Activated T-helper 1 cell treated with Interleukin-2 at 50 U/mL for 16 hours (primary cell): ENCODE data around the gene SLC22A14.

Source experiments
- DNase-seq: peaks from one replicate; pipeline ENCODE4 v3.0.0-alpha.2; 2020; ENCODE audit warnings: low read depth

The SLC22A14 gene

DNA sequence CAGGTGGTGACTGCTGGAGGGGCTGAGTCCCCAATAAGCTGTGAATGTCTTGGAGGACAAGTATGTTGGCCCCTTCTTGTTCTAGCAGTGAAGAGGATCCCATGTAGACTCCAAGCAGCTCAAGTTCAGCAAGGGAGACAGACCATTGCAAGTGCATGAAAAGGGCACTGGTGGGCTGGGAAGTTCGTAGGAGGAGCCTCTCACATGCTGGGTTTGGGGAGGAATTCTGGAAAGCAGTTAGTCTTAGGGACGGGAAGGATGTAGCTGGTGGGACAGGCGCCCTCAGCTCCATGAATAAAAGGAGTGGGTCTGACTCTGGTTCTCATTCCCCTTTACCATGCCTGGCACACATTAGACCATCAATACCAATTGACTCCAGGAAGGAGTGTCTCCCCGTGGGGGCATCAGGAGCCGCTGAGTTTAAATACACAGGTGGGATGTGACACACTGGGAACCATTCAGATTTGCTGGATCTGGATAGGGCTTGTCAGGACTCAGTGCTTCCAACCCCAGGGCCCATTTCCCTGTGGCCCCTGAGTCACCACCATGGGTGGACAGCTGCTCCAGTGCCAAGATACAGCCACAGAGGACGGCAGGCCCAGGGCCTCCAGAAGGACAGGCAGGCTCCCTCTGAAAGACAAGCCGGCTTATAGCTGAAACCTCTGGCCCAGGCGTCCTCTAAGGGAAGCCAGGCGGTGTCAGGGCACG, 63.9 kb downstream of the SLC22A14 start:
- no peak for DNase-seq

DNA sequence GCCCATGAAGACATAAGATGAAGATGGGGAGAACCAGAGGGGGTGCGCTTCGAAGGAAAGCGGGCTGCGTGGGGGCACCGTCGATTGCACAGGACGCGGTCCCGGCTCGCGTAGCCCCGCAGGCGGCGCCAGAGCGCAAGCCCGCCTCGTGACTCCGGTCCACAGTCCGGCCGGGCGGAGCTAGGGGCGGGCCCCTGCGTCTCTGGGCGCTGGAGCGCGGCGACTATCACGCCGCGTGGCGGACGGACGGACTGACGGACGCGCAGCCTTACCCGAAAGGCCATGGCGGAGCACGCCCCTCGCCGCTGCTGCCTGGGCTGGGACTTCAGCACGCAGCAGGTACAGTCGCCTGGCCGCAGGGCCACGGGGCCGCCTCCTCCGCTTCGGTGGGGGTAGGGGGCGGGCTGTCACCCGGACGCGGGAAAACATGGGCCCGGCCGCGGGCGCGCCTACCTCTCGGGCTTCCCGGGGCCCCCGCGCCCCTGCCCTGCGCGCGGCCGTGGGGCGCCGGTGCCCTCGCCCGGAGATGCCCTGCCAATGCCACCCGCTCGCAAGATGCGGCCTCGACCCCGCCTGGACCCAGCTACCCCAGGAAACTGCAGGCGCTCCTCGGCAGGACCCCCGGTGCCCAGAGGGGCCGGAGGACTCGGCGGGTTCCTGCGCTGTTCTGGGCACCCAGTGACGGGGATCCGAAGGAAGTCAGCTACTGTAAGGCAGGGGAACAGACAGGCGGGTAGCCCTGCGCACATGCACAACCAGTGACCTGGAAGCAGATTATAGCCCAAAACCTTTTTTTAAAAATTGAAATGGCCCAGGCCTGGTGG, 64.7 kb downstream of the SLC22A14 start, which contains the start of gene XYLB:
Gene XYLB, plus strand, starts transcription at position 199 of the 824 bp plus-strand sequence. Its CDS starts 84 bp downstream, at position 283.
- peak; percentile 51 for DNase-seq

GRCh38 chr3:38347421-38348200, 65.5 kb downstream of the SLC22A14 start:
- no peak for DNase-seq

DNA sequence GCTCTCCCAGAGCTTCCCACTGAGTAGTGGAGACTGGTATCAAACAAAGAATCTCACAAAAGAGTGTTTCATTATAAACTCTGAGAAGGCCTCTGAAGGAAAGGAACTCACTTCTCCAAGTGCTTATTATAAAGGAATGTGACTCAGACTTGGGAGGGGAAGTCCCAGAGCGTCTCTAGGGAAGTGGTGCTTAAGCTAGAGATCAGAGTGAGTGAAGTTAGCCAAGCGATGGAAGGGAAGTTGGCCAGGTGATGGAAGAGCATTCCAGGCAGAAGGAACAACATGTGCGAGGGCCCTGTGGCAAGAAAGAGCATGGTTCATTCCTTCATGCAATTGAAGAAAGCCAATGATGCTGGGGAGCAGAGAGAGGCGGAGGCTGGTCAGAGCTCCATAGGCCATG, 66.8 kb downstream of the SLC22A14 start:
- no peak for DNase-seq

DNA sequence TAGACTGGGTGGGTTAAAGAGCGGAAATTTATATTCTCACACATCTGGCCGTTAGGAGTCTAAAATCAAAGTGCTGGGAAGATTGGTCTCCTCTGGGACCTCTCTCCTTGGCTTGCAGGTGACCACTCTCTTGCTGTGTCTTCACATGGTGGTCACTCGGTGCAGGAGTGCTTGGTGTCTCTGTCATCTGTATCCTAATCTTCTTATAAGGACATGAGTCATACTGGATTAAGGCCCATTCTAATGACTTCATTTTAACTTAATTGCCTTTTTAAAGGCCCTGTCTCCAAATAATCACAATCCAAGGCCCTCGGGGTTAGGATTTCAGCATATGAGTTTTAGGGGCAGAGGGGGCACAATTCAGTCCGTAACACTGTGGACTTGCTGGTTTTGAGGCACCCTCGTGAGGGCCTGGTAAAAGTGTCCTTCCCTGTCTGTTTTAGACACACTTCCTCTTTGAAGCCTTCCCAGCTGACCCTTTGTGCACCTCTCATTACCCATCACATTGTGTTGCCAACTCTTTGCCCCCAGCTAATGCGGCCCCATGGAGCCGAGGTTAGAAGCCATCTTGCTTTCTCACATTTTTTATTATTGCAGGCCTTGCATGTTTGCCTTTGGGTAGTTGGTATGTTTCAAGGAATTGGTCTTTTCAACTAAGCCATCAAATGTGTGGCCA, 67.7 kb downstream of the SLC22A14 start:
- DNase-seq: no peak

DNA sequence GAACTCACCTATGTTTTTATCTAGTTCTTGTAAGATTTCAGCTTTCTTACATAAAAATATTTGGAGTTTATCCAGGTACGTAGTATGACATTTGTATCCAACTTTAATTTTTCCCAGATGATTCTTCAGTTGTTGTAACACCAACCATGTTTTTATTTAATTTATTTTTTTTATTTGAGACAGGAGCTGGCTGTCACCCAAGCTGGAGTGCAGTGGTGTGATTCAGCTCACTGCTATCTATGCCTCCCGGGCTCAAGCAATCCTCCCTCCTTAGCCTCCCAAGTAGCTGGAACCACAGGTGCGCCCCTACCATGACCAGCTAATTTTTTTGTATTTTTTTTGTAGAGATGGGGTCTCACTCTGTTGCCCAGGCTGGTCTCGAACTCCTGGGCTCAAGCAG, 71.1 kb downstream of the SLC22A14 start:
- no peak for DNase-seq

DNA sequence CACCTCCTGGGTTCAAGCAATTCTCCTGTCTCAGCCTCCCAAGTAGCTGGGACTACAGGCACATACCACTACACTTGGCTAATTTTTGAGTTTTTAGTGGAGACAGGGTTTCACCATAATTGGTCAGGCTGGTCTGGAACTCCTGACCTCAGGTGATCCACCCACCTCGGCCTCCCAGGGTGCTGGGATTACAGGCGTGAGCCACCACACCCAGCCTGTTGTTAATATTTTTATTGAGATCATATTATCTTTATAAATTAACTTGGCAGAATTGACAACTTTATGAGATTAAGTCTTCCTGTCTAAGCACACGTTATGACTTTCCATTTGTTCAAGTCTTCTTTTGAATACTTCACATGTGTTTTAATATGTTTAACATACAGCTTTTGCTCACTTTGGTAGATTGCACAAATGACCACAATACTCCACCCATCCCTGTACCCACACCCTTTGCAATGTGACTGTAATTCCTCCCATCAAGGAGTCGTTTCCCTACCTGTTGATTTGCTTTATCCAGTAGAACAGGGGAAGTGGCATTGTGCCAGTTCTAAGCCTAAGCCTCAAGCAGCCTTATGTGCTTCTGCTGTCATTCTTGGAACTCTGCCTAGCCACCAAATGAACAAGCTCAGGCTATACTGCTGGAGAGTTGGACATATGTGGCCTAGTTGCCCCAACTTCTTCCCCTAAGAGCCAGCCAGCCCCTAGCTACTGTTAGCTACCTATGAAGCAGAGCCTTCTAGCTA, 72.7 kb downstream of the SLC22A14 start:
- DNase-seq: no peak

DNA sequence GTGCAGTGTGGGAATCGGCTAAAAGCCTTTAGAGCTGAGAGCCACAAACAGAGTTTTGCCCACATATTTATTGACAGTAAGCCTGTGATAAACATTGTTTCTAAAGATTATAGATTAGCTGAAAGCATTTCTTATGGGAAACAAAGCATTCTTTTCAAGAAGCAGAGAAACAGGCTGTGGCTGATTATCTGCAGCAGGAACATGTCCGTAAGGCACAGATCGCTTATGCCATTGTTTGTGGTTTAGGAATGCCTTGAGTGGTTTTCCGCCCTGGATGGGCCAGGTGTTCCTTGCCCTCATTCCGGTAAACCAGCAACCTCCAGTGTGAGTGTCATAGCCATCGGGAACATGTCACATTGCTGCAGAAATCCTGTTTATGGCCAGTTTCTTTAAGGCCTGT, 76.9 kb downstream of the SLC22A14 start:
- no peak for DNase-seq

DNA sequence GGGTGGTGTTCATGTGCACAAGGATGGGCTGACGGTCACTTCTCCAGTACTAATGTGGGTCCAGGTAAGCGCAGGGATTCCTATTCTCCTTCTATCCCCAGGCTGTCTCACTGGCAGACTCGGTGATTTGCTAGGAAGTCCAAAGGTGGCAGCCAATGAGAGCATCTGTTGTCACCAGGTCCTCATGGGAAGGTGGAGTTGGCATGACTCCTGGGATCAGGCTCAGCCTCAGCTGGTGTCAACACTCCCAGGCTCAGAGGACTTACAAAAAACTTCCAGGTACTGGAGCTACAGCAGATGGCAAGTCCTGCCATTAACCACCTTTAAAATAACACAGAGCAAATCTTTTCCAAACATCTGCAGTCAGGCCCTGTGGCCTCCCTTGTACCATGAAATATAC, 78.3 kb downstream of the SLC22A14 start:
- DNase-seq: no peak

GRCh38 chr3:38361496-38361895, 79.4 kb downstream of the SLC22A14 start:
- DNase-seq: no peak

DNA sequence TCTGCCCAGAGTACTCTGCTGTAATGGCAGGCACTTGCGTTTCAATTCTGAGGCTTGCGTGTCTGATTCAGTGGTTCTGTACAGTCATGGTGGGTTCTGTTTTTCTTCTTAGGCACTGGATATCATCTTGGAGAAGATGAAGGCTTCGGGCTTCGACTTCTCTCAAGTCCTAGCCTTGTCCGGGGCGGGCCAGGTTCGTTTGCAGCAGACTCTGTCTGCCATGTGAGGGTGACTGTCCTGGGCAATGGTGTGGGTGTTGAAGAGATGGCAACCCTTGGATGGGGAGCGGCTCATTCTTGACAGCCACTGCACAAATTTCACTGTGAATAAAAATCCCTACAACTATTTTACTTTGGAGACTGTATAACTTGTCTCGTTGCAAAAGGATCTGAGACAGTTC, 80.7 kb downstream of the SLC22A14 start:
- no peak for DNase-seq

GRCh38 chr3:38364721-38365400, 82.8 kb downstream of the SLC22A14 start:
- no peak for DNase-seq

- no peak for DNase-seq
Measured at GRCh38 chr3:38365469-38366062, 83.5 kb downstream of the SLC22A14 start.

DNA sequence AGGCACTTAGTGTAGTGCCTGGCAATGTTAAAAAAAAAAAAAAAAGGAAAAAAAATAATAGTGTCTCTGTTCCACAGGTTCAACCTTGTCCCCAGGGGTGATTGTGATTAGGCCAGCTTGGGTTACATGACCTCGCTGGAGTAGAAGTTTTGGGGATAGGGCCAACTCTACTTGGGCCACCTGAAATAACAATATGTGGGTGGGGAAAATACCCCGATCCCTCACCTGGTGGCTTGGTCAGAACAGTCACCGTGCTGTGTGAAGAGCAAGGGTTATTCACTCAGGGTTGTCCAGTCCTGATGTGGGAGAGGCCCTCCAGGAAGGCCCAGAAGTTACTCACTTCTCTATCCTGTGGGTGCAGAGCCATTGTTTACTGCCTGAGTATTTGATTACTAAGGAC, 84.0 kb downstream of the SLC22A14 start:
- DNase-seq: no peak

- DNase-seq: no peak
Measured at GRCh38 chr3:38367779-38368178, 85.7 kb downstream of the SLC22A14 start.
